ENCODE data around the gene PAK1IP1. TPM values are rescaled to one million over a fixed set of nuclear protein-coding genes. Genes with fewer than 3 reads are reported as not detected.

The PAK1IP1 gene
- total RNA-seq, 1 donor from 2014 or later: 6.1 TPM

DNA sequence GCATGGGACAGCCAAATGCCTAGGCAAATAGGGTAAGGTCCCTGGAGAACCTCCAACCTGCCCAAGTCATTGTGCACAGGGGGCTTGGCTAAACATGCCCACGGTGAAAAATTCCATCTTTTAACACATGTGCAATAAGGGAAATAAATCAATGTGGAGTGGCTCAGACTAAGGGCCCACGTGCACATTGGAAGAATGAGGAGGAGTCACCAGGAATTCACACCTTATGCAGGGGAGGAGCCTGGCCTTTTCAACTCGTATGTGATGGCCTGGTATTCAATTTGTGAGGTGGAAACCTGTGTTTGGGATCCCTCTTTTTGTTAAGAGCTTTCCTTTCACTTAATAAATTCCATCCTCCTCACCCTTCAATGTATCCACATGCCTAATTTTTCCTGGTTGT is 13.0 kb upstream of the PAK1IP1 start:
- H3K4me3 ChIP-seq: no peak overlapping the region
- intact Hi-C loops (cut with DNase I): no loop called here
- H3K27me3 ChIP-seq: no peaks in the 10 kb centered on the region
- TF ChIP-seq, protein P1, sequence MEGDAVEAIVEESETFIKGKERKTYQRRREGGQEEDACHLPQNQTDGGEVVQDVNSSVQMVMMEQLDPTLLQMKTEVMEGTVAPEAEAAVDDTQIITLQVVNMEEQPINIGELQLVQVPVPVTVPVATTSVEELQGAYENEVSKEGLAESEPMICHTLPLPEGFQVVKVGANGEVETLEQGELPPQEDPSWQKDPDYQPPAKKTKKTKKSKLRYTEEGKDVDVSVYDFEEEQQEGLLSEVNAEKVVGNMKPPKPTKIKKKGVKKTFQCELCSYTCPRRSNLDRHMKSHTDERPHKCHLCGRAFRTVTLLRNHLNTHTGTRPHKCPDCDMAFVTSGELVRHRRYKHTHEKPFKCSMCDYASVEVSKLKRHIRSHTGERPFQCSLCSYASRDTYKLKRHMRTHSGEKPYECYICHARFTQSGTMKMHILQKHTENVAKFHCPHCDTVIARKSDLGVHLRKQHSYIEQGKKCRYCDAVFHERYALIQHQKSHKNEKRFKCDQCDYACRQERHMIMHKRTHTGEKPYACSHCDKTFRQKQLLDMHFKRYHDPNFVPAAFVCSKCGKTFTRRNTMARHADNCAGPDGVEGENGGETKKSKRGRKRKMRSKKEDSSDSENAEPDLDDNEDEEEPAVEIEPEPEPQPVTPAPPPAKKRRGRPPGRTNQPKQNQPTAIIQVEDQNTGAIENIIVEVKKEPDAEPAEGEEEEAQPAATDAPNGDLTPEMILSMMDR (IDR thresholded peaks at IDR 0.05): no peak
- no peaks in the 10 kb centered on the region for H3K9me3 ChIP-seq
- H3K4me1 ChIP-seq: no peaks in the 10 kb centered on the region
- no peaks in the 10 kb centered on the region for H3K36me3 ChIP-seq
- no peak for DNase-seq (ENCODE audit: low spot score in 2 of 2)
- H3K27ac ChIP-seq: no peak overlapping the region

DNA sequence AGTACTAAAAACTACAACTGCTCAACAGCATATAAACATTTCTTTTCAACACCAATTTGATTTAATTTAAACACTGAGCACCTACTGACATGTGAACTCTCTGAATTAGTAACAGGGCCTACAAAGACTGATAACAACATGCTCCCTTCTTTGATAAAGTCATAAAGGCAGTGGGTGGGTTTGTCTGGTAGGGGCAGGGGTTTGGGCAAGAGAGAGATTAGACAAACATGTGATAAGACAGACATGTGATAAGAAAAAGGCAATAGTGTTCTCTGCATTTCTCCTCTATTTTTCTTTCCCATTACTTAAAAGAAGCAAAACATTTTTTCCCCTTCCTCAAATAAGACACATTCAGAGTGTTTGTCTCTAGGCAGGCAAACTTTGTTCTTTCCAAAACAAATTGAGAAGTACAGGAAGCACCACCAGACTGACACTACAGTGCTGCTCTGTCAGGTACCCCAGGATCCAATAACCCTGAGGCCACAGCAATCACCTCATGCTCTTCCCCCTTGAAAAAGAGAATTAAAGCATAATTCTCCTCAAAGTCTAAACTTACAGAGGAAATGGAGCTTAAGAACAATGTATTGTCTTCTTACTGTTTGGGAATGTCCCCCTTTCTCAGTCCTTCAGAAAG is 12.3 kb upstream of the PAK1IP1 start:
- H3K4me3 ChIP-seq: no peak overlapping the region
- intact Hi-C loops (cut with DNase I): no loop called here
- H3K4me1 ChIP-seq: no peaks in the 10 kb centered on the region
- DNase-seq (ENCODE audit: low spot score in 2 of 2): no peak
- H3K27ac ChIP-seq: no peak overlapping the region
- no peaks in the 10 kb centered on the region for H3K27me3 ChIP-seq
- H3K36me3 ChIP-seq: no peaks in the 10 kb centered on the region
- no peaks in the 10 kb centered on the region for H3K9me3 ChIP-seq
- TF ChIP-seq, protein P1 (IDR thresholded peaks at IDR 0.05): no peak

DNA sequence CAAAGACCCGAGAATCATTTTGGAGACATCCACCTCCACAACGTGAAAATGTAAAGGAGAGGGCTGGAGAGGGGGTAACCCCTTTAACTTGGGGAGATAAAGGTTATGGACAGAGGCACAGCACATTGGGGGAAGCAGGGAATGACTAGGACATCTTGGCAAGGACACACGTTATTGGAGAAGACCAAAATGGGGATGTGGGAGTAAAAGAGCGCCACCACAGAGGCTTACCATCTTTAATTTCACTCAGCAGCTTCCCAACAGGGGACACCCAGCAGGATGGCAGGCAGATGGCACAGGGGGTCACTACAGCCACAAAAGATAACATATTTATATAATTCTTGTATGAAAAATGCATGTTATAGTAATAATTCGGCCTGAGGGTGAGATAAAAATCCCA is 10.2 kb upstream of the PAK1IP1 start:
- no peaks in the 10 kb centered on the region for H3K27me3 ChIP-seq
- H3K9me3 ChIP-seq: no peaks in the 10 kb centered on the region
- intact Hi-C loops (cut with DNase I): no loop called here
- no peak overlapping the region for H3K4me3 ChIP-seq
- H3K36me3 ChIP-seq: no peaks in the 10 kb centered on the region
- H3K27ac ChIP-seq: no peak overlapping the region
- TF ChIP-seq, protein P1 (IDR thresholded peaks at IDR 0.05): no peak
- H3K4me1 ChIP-seq: no peaks in the 10 kb centered on the region
- no peak for DNase-seq (ENCODE audit: low spot score in 2 of 2)

DNA sequence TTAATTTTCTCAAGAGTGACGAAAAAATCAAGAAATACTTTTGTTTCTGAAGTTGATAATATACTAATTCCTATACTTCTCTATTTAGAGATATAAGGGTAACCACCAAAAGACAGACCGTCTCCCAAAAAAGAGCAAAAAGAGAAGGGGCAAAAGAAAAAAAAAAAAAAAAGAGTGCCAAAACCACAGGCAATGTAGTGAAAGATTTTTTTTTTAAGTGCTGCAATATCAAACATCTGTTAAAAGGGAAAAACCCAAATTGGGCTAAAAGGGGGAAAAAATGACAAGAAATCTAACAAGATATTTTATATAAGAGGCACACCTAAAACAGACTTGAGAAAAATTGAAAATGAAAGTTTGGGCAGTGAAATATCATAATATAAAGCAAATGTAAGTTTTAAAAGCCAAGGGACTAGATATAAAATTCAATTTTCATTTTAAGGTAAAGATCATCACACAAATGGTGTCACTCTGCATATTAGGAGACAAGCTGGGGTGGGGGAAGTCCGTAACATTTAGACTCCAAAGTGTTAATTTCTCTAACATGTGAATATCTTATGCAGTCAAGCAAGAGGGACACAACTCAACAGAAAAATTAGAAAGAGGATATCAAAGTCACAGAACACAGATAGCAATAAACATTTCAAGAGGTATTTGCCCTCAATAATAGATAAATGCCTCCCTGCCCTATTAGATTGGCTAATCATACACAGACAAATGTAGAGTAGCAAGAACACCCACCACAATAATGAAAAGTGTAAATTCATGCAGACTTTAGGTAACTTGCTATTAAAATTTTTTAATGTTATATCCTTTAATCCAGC is 9.5 kb upstream of the PAK1IP1 start:
- Histone ChIP-seq H3K9me3 (no peaks in the 10 kb centered on the region), H3K27ac (no peak overlapping the region), H3K27me3 (no peaks in the 10 kb centered on the region), H3K4me3 (no peak overlapping the region), H3K4me1 (no peaks in the 10 kb centered on the region), H3K36me3 (no peaks in the 10 kb centered on the region)
- TF ChIP-seq, protein P1 (IDR thresholded peaks at IDR 0.05): no peak
- DNase-seq (ENCODE audit: low spot score in 2 of 2): no peak
- intact Hi-C loops (cut with DNase I): no loop called here

DNA sequence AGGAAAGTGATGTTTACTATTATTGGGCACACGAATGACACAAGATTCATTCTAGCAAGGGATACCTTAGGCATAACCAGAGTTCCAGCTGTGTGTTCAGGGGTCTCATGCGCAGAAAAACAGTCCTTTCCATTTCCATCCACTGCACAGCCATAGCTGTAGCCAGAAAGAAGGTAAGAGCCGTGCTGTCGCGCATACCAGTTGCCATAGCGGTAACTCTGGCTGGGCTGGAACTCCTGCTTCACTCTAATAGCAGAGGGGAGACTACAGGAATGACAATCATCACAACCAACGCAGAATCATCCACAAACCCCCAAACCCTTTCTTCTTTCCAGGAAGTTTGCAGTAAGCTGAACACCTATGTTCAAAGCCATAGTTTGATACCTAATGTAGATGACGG is 7.9 kb upstream of the PAK1IP1 start:
- Histone ChIP-seq H3K4me1 (no peaks in the 10 kb centered on the region), H3K27ac (no peak overlapping the region), H3K36me3 (no peaks in the 10 kb centered on the region), H3K27me3 (no peaks in the 10 kb centered on the region), H3K9me3 (no peaks in the 10 kb centered on the region), H3K4me3 (no peak overlapping the region)
- intact Hi-C loops (cut with DNase I): no loop called here
- TF ChIP-seq, protein P1 (IDR thresholded peaks at IDR 0.05): no peak
- DNase-seq (ENCODE audit: low spot score in 2 of 2): no peak

Measured in ascending aorta (tissue), 2 donors.